Endothelial cell of umbilical vein (primary cell): ENCODE results near the gene KLF13. TPM values are rescaled to one million over a fixed set of nuclear protein-coding genes. Genes with fewer than 3 reads are reported as not detected.

ENCODE experiments used
- BruUV-seq: library from RNA; stranded (reverse); fragments of 400-500 nt; replicated peaks from 2 replicates; lab custom pipeline; 2021; lab: Mats Ljungman, UMichigan
- CTCF ChIA-PET: fragments of 300-600, 350-600 bp; sonication (Branson Sonifier 250); formaldehyde crosslinking; loops from one replicate; lab custom pipeline; 2021; ENCODE audit warnings: antibody characterized with exemption, inconsistent platforms; lab: Charles Lee
- POLR2A ChIA-PET: fragments of 300-600, 350-600 bp; sonication (Branson Sonifier 250); formaldehyde crosslinking; loops from one replicate; lab custom pipeline; 2021; ENCODE audit warnings: antibody characterized with exemption, inconsistent platforms; lab: Charles Lee
- DNase-seq: peaks from one replicate; pipeline ENCODE4 v3.0.0-alpha.2; 2011; ENCODE audit warnings: low read depth, low spot score
- FAIRE-seq: peaks from 2 replicates; lab custom pipeline; 2011; peaks lifted over from hg19 to GRCh38; lab: Jason Lieb, UNC
- H2AFZ ChIP-seq: 2 replicates; pipeline ENCODE4 v1.6.0; 2012; ENCODE audit warnings: low read depth, low read length, control low read depth, inconsistent platforms
- H3K27ac ChIP-seq: 2 replicates; pipeline ENCODE4 v1.5.1; 2011; ENCODE audit warnings: low read depth, mild to moderate bottlenecking, control low read depth, low read length, moderate library complexity; ENCODE audit not compliant: insufficient read depth
- H3K27me3 ChIP-seq, 2 experiments: 2 replicates each; pipeline versions ENCODE4 v1.6.0 to v1.6.1; 2011; ENCODE audit warnings: low read length in 2 of 2, mixed read lengths in 1 of 2; ENCODE audit not compliant: control insufficient read depth in 2 of 2, insufficient read depth in 2 of 2
- H3K36me3 ChIP-seq, 2 experiments: 2 replicates in 1 of 2; 3 replicates in 1 of 2; pipeline ENCODE4 v1.5.1; 2011; ENCODE audit warnings: low read length in 2 of 2, mild to moderate bottlenecking in 1 of 2, moderate library complexity in 1 of 2; ENCODE audit not compliant: control insufficient read depth in 2 of 2, insufficient read depth in 2 of 2; ENCODE audit errors: extremely low read depth in 1 of 2
- H3K4me1 ChIP-seq: 3 replicates; pipeline ENCODE4 v1.5.1; 2011; ENCODE audit warnings: mild to moderate bottlenecking, low read length; ENCODE audit not compliant: control insufficient read depth, insufficient read depth; ENCODE audit errors: extremely low read depth
- H3K4me2 ChIP-seq: 2 replicates; pipeline ENCODE4 v1.6.1; 2011; ENCODE audit warnings: low read length, control low read depth, mixed read lengths; ENCODE audit not compliant: insufficient read depth
- H3K4me3 ChIP-seq, 3 experiments: fragments of 200-600 bp in 1 of 3; sonication (generic), shearing (Covaris generic) in 1 of 3; replicated peaks in 1 of 3; 2 replicates each; pipeline ENCODE4 v1.5.1; 2011 to 2016; ENCODE audit warnings: control low read depth in 3 of 3, low read length in 3 of 3, mild to moderate bottlenecking in 2 of 3, inconsistent platforms in 1 of 3, low read depth in 1 of 3, moderate library complexity in 1 of 3; ENCODE audit not compliant: insufficient read depth in 1 of 3
- H3K79me2 ChIP-seq: 2 replicates; pipeline ENCODE4 v1.6.0; 2012; ENCODE audit warnings: low read length, inconsistent platforms; ENCODE audit not compliant: control insufficient read depth, insufficient read depth
- H3K9ac ChIP-seq: replicated peaks from 2 replicates; pipeline ENCODE3; 2011; ENCODE audit warnings: low read length, control low read depth; ENCODE audit not compliant: insufficient read depth; ENCODE audit errors: extremely low read depth
- H3K9me1 ChIP-seq: replicated peaks from 3 replicates; pipeline ENCODE4 v1.6.0; 2011; ENCODE audit warnings: mild to moderate bottlenecking, low read length; ENCODE audit not compliant: control insufficient read depth, insufficient read depth; ENCODE audit errors: extremely low read depth
- H3K9me3 ChIP-seq: replicated peaks from 2 replicates; pipeline ENCODE4 v1.5.1; 2012; ENCODE audit warnings: low read length, inconsistent platforms; ENCODE audit not compliant: control insufficient read depth, insufficient read depth
- H4K20me1 ChIP-seq: replicated peaks from 2 replicates; pipeline ENCODE3; 2011; ENCODE audit warnings: mild to moderate bottlenecking, low read length; ENCODE audit not compliant: control insufficient read depth, insufficient read depth; ENCODE audit errors: extremely low read depth
- CTCF ChIP-seq, 2 donors: IDR thresholded peaks; 1 replicate in 1 of 2; 2 replicates in 1 of 2; pipeline ENCODE4 v1.5.1; 2011; ENCODE audit warnings: low read length in 2 of 2, mild to moderate bottlenecking in 2 of 2, moderate library complexity in 2 of 2, control low read depth in 1 of 2, inconsistent platforms in 1 of 2, low read depth in 1 of 2; ENCODE audit not compliant: insufficient read depth in 1 of 2; ENCODE audit errors: extremely low read depth in 1 of 2
- EZH2 ChIP-seq: IDR thresholded peaks from 2 replicates; pipeline ENCODE4 v1.6.1; 2012; ENCODE audit warnings: borderline replicate concordance, low read depth, mild to moderate bottlenecking, moderate library complexity, low read length, inconsistent platforms; ENCODE audit not compliant: severe bottlenecking
- FOS ChIP-seq: IDR thresholded peaks from 2 replicates; pipeline ENCODE4 v1.6.1; 2011; ENCODE audit warnings: mild to moderate bottlenecking, low read length, moderate library complexity, borderline replicate concordance; ENCODE audit not compliant: insufficient read depth
- GATA2 ChIP-seq: IDR thresholded peaks from 2 replicates; pipeline ENCODE4 v1.7.0; 2011; ENCODE audit warnings: low read depth, mild to moderate bottlenecking, moderate library complexity, mixed read lengths, low read length; ENCODE audit not compliant: insufficient read length, insufficient read depth
- JUN ChIP-seq: IDR thresholded peaks from 2 replicates; pipeline ENCODE4 v1.6.1; 2011; ENCODE audit warnings: borderline replicate concordance, low read depth; ENCODE audit not compliant: insufficient read length, insufficient read depth
- MAX ChIP-seq: IDR thresholded peaks from 2 replicates; pipeline ENCODE4 v1.6.1; 2011; ENCODE audit not compliant: insufficient read depth, insufficient read length
- MYC ChIP-seq: IDR thresholded peaks from one replicate; pipeline ENCODE4 v1.6.1; 2011; ENCODE audit warnings: mild to moderate bottlenecking, low read depth, low read length
- POLR2A ChIP-seq: IDR thresholded peaks from 2 replicates; pipeline ENCODE4 v1.6.1; 2012; ENCODE audit warnings: low read depth, mild to moderate bottlenecking, control low read depth, low read length
- POLR2AphosphoS5 ChIP-seq: IDR thresholded peaks from 2 replicates; pipeline ENCODE4 v1.6.1; 2012; ENCODE audit warnings: low read depth, mild to moderate bottlenecking, control low read depth, low read length, moderate library complexity; ENCODE audit not compliant: insufficient read depth
- dilution Hi-C: fragments of 300-500 bp; cut with MboI; formaldehyde crosslinking; loops from one replicate; pipeline ENCODE4 v1.15.0; 2019; ENCODE audit warnings: low sequenced_read_pairs; ENCODE audit not compliant: extremely low pct_ligation_motif_present
- intact Hi-C: fragments of 100-400 bp; cut with micrococcal nuclease; formaldehyde crosslinking; loops from one replicate; pipeline ENCODE4 v1.10.0; 2022
- polyA plus RNA-seq, 4 experiments: library from polyadenylated mRNA; depleted of rRNA in 3 of 4; stranded (reverse) in 3 of 4; unstranded in 1 of 4; fragments of >200 nt; gene quantifications; 2 replicates each; pipeline versions ENCODE4 v1.2.1 to v1.2.3, GENCODE V29; 2011 to 2012; ENCODE audit warnings: missing spikeins in 1 of 4
- total RNA-seq: library from RNA; stranded (reverse); gene quantifications from 2 replicates; pipeline ENCODE4 v1.2.3, GENCODE V29; 2021

KLF13 gene
- total and polyA plus RNA-seq, 2 donors (not counting 3 experiments of a cell fraction or from before 2014, with no cell fraction given): 10.1 to 31.9 TPM

DNA sequence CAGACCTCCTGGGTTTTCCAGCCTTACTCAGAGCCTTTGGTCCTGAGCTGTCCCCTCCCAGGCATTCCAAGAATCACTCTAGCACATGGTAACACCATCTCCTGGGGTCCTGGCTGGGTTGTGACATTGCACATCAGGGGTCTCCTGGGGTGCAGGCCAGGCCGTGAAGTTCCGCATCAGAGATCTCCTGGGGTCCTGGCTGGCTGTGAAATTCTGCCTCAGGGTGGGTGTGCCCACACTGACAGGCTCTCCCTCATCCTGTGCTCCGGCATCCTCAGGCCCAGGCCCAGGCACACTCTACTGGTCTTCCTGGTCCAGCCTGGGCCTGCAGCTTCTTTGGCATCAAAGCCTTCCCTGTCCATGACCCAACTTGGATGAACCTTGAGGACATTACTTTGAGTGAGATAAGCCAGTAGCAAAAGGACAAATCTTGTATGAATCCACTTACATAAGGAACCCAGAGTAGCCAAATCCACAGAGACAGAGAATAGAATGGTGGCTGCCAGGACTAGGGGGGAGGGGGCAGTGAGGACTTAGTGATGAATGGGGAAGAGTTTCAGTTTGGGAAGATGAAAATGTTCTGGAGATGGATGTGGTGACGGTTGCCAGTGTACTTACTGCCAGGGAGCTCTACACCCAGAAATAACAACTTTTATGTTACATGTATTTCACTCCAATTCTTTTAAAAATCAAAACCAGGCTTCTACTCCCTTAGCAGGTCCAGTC is 49.1 kb upstream of the KLF13 start:
- FAIRE-seq (no peak), DNase-seq (no peak)
- no peak overlapping the region for H3K27ac ChIP-seq
- dilution Hi-C loops: no loop called here
- H3K4me3 ChIP-seq: no peak overlapping the region
- intact Hi-C loops: no loop called here
- no peak overlapping the region for H3K4me2 ChIP-seq
- no peak overlapping the region for H2AFZ ChIP-seq
- no peaks in the 10 kb centered on the region for H3K36me3 ChIP-seq
- no peaks in the 10 kb centered on the region for H4K20me1 ChIP-seq
- no TSS peak for BruUV-seq
- H3K9me1 ChIP-seq: no peaks in the 10 kb centered on the region
- no peak overlapping the region for H3K9ac ChIP-seq
- H3K9me3 ChIP-seq: no peaks in the 10 kb centered on the region
- TF ChIP-seq GATA2: no peak
- CTCF ChIA-PET: no interaction called here
- POLR2A ChIA-PET: no interaction called here
- no peaks in the 10 kb centered on the region for H3K79me2 ChIP-seq
- no peaks in the 10 kb centered on the region for H3K27me3 ChIP-seq
- no peaks in the 10 kb centered on the region for H3K4me1 ChIP-seq

- Histone ChIP-seq H3K27me3 (no peaks in the 10 kb centered on the region), H3K27ac (no peak overlapping the region), H3K9me1 (no peaks in the 10 kb centered on the region), H3K4me1 (no peaks in the 10 kb centered on the region), H4K20me1 (no peaks in the 10 kb centered on the region), H3K9me3 (no peaks in the 10 kb centered on the region), H3K4me3 (no peak overlapping the region), H3K36me3 (no peaks in the 10 kb centered on the region), H3K4me2 (no peak overlapping the region), H2AFZ (no peak overlapping the region), H3K79me2 (no peaks in the 10 kb centered on the region), H3K9ac (no peak overlapping the region)
- no peak for FAIRE-seq
- TF ChIP-seq MAX: no peak
- no peak for TF ChIP-seq EZH2
- TF ChIP-seq CTCF (IDR thresholded peaks at IDR 0.05; ENCODE audit: extremely low read depth in 1 of 2, insufficient read depth in 1 of 2, low read depth in 1 of 2, low read length in 2 of 2): no peak
- no peak for TF ChIP-seq MYC
- TF ChIP-seq GATA2: no peak
- TF ChIP-seq POLR2AphosphoS5: no peak
- no peak for TF ChIP-seq POLR2A
- no peak for TF ChIP-seq FOS
- no peak for TF ChIP-seq JUN
- dilution Hi-C loops: no loop called here
- intact Hi-C loops: no loop called here
- DNase-seq: no peak
- ChIA-PET CTCF (no interaction called here), POLR2A (no interaction called here)
- no TSS peak for BruUV-seq
These were observed 48.6 kb upstream of the KLF13 start for GRCh38 chr15:31278061-31278445.
